ENCODE data around the gene TTC22. TPM values are rescaled to one million over a fixed set of nuclear protein-coding genes. Genes with fewer than 3 reads are reported as not detected.

Gene TTC22
- total RNA-seq, 1 experiment from 2014 or later: 1.8 TPM

DNA sequence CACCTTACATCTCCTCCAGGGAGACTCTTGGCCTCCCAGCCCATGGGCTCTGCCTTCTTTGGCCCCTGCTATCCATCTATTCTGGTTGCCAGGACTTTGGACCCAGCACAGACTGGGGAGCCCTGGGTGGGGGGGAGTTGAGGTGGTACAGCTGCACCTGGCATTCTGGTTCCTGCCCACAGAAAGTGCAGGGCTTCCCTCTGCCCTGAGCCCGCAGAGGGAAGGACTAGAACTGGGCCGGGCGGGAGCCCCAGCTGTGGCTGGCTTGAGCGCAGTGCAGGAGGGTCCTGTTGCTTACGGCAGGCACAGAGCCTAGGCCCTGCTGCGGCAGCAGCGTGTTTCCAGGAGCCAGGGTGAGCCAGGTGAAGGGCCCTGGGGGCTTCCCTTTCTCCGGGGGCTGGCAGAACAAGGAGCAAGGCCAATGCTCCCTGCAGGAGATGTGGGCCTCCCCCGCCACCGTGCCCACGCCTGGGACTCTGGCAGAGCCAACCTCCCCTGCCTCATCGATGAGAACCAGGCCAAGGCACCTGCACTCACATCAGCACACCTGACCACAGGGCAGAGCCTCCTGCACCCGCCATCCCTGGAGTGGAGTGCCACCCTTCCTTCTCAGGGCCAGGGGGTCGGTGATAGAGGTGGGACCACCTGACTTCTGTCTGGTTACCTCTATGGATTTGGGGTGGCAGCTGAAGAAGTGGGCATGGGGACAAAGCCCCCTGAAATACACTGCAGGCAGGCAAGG, 52.9 kb downstream of the TTC22 start:
- intact Hi-C loops (cut with micrococcal nuclease): no loop called here
- H3K9me2 ChIP-seq (ENCODE audit: insufficient read depth): no peaks in the 10 kb centered on the region
- H3K9ac ChIP-seq (ENCODE audit: low read length): no peak overlapping the region
- no peak overlapping the region for H3K4me2 ChIP-seq (ENCODE audit: low read length)
- POLR2A ChIA-PET: no interaction called here
- no peak for DNase-seq (ENCODE audit: low read depth, low spot score)
- H3K27ac ChIP-seq (ENCODE audit: low read depth, low read length): no peak overlapping the region
- CTCF ChIA-PET: no interaction called here
- no peaks in the 10 kb centered on the region for H3K27me3 ChIP-seq (ENCODE audit: insufficient read depth, low read length)
- no peak for ATAC-seq
- H3K36me3 ChIP-seq (ENCODE audit: control insufficient read depth in 1 of 2, insufficient read depth in 2 of 2, low read length in 2 of 2): peaks cover 0 to 7% of the 10 kb centered on the region in 2 experiments; a peak in 1 of 4 replicates
- RAD21 ChIA-PET (ENCODE audit: low non-redundant PET in 1 of 2, low total read pairs in 2 of 2, uncharacterized antibody in 2 of 2, unreplicated experiment in 2 of 2): no interaction called here
- H3K79me2 ChIP-seq (ENCODE audit: insufficient read depth, low read length): no peaks in the 10 kb centered on the region
- BruUV-seq (replicated peaks): no TSS peak
- H4K20me1 ChIP-seq (ENCODE audit: insufficient read depth): no peaks in the 10 kb centered on the region
- TF ChIP-seq JUND (IDR thresholded peaks at IDR 0.05) (no peak), SP1 (IDR thresholded peaks at IDR 0.05; ENCODE audit: low read depth) (no peak), EZH2phosphoT487 (IDR thresholded peaks at IDR 0.05; ENCODE audit: borderline replicate concordance) (no peak), TCF7L2 (IDR thresholded peaks at IDR 0.05; ENCODE audit: borderline replicate concordance, extremely low read depth, insufficient read depth, insufficient read length) (no peak)
- TF ChIP-seq, protein P1, sequence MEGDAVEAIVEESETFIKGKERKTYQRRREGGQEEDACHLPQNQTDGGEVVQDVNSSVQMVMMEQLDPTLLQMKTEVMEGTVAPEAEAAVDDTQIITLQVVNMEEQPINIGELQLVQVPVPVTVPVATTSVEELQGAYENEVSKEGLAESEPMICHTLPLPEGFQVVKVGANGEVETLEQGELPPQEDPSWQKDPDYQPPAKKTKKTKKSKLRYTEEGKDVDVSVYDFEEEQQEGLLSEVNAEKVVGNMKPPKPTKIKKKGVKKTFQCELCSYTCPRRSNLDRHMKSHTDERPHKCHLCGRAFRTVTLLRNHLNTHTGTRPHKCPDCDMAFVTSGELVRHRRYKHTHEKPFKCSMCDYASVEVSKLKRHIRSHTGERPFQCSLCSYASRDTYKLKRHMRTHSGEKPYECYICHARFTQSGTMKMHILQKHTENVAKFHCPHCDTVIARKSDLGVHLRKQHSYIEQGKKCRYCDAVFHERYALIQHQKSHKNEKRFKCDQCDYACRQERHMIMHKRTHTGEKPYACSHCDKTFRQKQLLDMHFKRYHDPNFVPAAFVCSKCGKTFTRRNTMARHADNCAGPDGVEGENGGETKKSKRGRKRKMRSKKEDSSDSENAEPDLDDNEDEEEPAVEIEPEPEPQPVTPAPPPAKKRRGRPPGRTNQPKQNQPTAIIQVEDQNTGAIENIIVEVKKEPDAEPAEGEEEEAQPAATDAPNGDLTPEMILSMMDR (IDR thresholded peaks at IDR 0.05 in 2 of 3, conservative IDR thresholded peaks at IDR 0.05 in 1 of 3; ENCODE audit: borderline replicate concordance in 1 of 3, insufficient read depth in 1 of 3, low read depth in 2 of 3, low read length in 2 of 3): no peak
- TF ChIP-seq, protein P2, sequence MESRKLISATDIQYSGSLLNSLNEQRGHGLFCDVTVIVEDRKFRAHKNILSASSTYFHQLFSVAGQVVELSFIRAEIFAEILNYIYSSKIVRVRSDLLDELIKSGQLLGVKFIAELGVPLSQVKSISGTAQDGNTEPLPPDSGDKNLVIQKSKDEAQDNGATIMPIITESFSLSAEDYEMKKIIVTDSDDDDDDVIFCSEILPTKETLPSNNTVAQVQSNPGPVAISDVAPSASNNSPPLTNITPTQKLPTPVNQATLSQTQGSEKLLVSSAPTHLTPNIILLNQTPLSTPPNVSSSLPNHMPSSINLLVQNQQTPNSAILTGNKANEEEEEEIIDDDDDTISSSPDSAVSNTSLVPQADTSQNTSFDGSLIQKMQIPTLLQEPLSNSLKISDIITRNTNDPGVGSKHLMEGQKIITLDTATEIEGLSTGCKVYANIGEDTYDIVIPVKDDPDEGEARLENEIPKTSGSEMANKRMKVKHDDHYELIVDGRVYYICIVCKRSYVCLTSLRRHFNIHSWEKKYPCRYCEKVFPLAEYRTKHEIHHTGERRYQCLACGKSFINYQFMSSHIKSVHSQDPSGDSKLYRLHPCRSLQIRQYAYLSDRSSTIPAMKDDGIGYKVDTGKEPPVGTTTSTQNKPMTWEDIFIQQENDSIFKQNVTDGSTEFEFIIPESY (IDR thresholded peaks at IDR 0.05; ENCODE audit: extremely low read depth, insufficient replicate concordance, low read length): no peak
- TF ChIP-seq, protein P3, sequence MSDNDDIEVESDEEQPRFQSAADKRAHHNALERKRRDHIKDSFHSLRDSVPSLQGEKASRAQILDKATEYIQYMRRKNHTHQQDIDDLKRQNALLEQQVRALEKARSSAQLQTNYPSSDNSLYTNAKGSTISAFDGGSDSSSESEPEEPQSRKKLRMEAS (IDR thresholded peaks at IDR 0.05): no peak
- no peak overlapping the region for H2AFZ ChIP-seq (ENCODE audit: low read depth, low read length, poor library complexity, severe bottlenecking)
- no peaks in the 10 kb centered on the region for H3K4me1 ChIP-seq (ENCODE audit: control insufficient read depth in 1 of 2, insufficient read depth in 2 of 2, low read length in 2 of 2)
- no peaks in the 10 kb centered on the region for H3K9me3 ChIP-seq (ENCODE audit: control insufficient read depth in 1 of 2, insufficient read depth in 1 of 2, low read depth in 1 of 2, low read length in 2 of 2)
- H3K4me3 ChIP-seq (replicated peaks in 1 of 2; ENCODE audit: low read depth in 1 of 2, low read length in 2 of 2): no peak overlapping the region
